Activated naive CD4-positive, alpha-beta T cell treated with anti-CD3 and anti-CD28 coated beads, Interleukin-2, amount 50 U/mL, for 16 hours (primary cell): Measurements from ENCODE around the gene SLC5A6.

ENCODE experiments used
- DNase-seq: peaks from one replicate; pipeline ENCODE4 v3.0.0-alpha.2; 2020

SLC5A6 gene

DNA sequence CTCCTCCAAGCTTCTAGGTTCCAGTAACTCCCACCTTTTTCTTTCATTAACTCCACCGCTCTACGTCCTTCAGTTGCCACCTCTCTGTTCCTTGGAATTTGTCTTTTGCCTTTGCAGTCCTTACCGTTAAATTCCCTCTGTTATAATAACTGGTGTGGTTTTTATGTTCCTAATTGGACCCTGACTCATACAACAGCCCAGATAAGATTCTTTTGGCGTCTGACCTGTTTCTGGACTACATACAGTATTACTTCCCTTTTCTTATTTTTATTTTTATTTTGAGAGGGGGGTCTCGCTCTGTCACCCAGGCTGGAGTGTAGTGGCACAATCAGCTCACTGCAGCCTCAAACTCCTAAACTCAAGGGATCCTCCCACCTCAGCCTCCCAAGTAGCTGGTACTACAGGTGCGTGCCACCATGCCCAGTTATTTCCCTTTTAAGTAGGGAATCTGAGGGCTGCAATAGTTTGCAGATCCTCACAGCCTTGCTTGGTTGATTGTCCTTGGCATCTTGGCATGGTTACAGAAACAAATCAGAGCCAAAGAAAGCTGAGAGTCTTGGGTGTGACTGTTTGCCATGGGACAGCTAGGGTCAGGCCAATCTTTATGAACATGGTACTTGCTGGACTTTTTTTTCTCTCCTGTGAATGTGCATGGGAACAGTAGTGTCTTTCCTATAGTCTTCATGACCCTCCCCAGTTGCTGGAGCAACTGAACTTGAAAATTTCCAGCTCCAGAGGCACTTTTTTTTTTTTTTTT, 41.3 kb downstream of the SLC5A6 start:
- DNase-seq = no peak

DNA sequence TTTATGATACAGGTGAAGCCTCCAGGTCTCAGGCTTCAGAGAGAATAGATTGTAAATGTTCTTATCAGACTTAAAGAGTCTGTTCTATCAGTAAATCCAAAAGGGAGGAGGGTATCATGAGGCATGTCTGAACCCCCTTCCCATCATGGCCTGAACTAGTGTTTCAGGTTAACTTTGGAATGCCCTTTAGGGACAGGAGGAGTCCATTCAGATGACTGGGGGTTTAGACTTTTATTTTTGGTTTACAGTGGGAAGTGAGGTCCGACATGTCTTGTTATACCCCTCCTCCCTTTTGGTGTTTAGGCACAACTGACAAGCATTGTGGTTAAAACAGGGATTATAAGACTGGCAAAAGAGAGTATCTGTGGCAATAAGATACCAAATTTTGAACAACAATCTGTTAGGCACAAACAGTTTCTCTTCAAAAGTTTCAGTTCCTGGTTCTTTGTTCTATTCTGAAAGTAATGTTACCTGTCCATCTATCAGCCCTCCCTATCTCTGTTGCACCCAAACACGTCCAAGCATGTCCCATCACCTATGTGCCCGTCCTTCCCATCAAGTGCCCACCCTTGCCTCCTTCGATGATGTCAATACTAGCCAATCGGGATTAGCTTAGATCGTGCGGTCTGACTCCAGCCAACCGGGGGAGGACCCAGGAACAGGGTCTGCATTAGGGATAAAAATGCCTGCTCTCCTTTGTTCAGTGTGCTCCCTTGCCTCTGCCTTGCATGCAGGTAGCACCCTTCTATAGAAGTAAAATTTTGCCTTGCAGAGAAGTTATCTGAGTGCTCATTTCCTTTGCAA, 46.9 kb downstream of the SLC5A6 start:
- DNase-seq = no peak

DNA sequence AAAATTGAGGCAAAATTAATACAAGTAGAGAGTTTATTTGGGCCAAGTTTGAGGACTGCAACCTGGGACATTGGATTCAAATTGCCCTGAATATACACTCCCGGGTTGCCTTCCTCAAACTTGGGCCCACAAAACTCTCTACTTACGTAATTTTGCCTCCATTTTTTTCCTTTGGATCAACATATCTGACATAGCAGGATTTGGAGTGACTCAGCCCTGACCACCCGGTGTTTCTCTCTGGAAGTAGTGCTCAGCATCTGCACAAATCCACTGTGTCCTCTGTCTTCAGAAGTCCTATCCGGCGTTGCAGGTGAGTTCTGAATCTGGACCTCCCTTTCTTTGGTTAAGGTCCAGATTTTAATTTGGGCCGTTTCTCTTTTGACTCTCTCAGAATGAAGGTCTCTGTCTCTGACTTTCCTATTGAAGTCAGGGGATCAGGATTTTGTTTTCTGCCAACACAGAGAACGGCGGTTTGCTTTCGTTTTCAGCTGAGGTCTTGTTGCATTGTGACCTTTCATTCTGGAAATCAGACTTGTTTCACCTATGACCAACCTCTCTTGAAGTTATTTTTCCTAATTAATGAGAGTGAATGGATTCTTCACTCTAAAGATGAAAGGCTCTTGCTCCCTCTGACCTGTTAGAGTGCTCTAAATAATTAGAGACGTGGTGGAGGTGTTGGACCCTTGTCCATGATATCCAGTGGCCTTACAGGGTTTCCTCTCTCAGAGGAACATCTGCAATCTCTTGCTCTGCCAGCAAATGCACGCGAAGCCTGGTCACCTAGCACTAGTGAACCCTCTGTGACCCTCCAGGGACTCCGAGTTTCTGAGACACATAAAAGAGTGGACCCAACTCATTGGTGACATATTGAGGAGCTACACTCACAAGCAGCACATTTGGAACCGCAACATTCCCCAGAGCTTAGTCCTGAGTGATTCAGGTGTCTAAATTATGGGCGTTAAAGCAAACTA, 49.6 kb downstream of the SLC5A6 start:
- no peak for DNase-seq

DNA sequence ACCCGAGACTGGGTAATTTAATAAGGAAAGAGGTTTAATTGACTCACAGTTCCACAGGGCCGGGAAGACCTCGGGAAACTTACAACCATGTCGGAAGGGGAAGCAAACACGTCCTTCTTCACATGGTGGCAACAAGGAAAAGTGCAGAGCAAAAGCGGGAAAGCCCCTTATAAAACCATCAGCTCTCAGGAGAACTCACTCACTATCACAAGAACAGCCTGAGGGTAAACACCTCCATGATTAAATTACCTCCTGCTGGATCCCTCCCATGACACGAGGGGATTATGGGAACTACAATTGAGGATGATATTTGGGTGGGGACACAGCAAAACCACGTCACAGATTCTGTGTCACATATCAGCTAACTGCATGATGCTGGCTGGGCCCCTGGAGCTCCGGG, 51.9 kb downstream of the SLC5A6 start:
- DNase-seq = no peak

DNA sequence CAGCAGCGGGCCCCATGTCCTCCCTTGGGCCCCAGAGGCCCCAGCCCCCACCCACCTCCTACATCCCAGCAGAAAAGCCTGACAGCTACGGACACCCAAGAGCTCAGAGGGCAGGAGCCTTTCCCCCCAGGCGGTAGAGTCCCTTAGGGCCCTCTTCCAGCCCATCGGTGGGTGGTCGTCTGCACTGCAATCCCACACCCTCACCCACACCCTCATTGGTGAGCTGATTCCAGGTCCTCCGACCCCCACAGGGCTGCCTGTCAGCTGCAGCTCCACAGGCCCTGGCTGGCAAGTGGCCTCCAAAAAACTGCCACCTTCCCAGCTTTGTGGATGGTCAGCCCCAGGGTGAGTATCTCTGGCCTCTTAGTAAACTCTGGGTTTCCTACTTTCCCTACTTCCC, 52.8 kb downstream of the SLC5A6 start:
- no peak for DNase-seq

DNA sequence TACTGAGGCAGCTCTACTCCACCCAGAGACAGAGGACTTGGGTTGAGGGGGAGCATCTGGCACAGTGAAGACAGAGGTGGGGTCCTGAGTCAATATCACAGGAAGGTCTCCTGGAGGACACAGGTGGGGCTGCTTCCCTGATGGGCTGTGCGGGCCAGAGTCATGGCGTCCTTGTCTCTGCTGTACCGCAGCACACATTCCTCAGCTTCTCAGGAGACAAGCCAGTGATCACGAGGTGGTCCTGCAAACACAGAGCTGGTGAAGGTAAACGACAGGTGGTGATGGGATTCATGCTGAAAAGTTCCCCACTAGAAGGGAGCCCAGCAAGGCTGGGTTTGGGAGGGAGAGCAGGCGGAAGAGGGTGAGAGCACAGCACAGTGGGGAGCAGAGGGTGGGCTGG, 53.6 kb downstream of the SLC5A6 start:
- DNase-seq = no peak

DNA sequence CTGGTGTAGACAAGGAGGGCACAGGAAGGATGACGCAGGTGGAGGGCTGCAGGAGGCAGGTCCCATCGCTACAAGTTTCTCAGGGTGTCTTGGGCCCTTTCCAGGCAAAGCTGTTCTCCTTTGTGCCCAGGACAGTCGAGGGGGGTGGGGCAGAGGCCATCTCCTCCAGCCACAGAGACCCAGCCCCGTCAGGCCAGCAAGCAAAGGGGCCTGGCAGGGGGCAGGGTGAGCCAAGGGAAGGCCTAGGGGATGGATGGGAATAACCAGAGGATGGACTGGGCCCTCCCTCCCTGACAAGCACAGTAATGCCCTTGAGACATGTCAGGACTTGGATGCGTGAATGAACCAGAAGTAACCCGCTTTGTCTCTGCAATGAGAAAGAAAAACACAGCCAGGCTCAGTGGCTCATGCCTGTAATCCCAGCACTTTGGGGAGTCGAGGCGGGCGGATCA, 57.0 kb downstream of the SLC5A6 start:
- DNase-seq = no peak

DNA sequence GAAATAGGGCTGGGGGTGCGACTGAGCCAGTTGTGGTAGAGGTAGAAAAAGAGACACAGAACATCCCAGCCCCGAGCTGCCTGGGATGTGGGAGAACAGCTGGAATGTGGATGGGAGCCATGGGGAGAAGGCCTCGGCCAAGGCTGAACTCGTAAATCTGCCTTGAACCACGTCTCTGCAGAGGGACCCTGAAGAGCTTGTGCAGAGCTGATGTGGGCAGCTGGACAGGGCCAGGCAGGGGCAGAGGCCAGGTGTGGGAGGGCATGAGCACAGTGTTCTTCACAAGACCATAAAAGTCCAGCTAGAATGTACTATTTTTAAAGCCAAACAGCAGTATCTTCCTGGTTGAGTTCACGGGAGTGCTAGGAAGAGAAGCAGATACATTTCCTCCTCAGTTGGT, 57.6 kb downstream of the SLC5A6 start:
- DNase-seq = no peak

DNA sequence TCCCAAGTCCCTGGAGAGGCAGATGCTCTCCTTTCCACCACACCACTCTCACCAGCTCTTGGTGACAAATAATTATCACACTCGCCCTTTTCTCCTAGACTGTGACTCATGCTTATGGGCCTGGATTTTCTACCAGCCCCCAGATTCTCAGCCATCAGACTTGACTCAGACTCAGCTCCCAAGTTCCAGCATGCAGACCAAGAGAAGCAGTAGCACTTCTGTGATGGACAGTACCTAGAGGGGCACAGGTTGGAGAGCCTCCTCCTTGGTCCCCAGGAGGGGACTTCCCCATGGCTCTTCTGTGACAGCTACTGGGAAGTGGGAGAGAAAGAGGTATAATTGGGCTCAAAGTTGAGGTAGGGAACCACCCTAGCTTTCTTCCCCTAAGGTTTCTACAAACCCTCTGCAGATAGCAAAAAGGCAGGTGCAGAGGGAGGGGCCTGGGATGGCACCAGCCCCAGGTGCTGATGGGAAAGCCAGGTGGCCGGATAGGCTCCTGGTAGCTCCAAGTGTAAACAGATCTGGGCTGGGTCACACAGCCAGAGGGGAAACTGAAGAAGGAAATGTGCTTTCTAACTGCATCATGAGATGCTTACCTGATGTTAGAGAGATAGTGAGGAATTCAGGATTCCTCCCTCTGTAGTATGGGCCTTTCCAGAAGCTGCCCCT, 59.1 kb downstream of the SLC5A6 start:
- no peak for DNase-seq

DNA sequence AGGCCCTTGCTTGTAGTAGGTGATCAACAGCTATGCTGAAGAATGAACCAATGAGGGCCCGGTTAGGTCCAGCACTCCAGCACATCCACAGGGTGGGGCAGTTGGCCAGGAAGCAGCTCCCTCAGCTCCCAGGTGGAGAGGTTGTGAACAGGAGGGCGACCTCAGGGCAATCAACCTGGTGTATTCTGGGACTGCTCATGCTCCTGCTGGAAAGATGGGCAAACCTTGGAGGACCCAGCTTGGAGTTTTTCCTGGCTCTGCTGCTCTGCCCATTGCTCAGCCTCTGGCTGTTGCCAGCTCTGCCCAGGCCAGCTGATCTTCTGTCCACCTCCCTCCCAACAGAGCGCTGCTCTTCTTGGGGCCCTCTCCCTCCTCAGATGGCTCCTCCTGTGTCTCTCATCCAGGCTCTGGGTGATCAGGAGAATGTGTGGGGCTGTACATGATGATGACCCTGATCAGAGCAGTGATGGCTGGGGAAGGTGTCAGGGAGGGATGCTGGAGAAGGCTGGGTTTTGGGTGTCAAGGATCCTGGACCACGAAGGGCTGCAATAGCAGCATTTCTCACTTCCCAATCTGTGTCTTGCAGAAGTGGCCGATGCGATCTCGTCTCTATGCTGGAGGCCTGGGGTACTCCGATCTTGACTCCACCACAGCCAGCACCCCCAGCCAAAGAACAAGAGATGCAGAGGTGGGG, 59.8 kb downstream of the SLC5A6 start:
- no peak for DNase-seq

DNA sequence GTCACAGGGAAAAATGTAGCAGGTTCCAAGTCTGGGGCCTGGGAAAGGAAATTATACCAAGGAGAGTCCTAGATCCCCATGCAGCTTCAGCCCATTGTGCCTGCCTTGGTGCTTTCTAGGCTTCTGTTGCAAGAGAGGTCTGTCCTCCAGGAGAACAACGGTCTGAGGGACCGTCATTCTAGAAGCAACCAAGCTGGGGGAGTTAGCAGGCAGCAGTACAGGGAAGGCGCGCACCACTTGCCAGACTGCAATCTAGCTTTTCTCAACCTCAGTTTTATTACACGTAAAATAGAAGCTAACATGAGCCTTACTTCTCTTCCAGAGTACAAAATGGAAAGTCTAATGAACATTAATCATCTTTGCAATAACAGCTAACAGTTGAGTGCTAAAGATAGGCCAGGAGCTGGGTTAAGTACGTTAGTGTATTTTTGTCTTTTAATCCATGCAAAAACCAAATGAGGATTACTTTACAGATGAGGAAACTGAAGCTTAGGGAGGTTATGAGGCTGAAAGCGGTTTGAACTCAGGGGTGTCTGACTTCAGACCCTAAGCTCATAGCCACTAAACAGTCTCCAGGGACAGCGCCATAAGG, 61.3 kb downstream of the SLC5A6 start:
- DNase-seq = no peak
